Esophagus (tissue), 2 donors: ENCODE results near the gene SNRPA1. TPM values are rescaled to one million over a fixed set of nuclear protein-coding genes. Genes with fewer than 3 reads are reported as not detected.

ENCODE experiments used
- polyA plus RNA-seq, 2 donors: library from polyadenylated mRNA; stranded (reverse); fragments of 200-250 nt; gene quantifications; one replicate each; pipeline ENCODE4 v1.2.3, GENCODE V29; 2013
- donor health status: healthy with polysubstance abuse.
- donor health status: Bipolar disorder and iron deficiency.

SNRPA1 gene
- polyA plus RNA-seq, 2 donors: 38.9 to 53.2 TPM

Other genes starting within 250 kb of the SNRPA1 start
- 1 to 10 TPM; 3.3 to 5.2 TPM for gene CHSY1, start 43.2 kb downstream of the SNRPA1 start, polyA plus RNA-seq
- 10 to 100 TPM; 50.4 to 74.4 TPM for gene SELENOS, start 17.8 kb downstream of the SNRPA1 start, polyA plus RNA-seq
- gene PCSK6, start 194.5 kb upstream of the SNRPA1 start, polyA plus RNA-seq: 1 to 10 TPM; 5.4 to 6.5 TPM